Gastroesophageal sphincter (tissue), 3 donors: ENCODE measurements around the gene KCND3.

Experiments used
- CTCF ChIP-seq, 4 experiments: fragments of 200-600 bp in 2 of 4; fragments of 450-650 bp in 2 of 4; sonication (generic) in 1 of 4; IDR thresholded peaks; one replicate each; pipeline ENCODE4 v1.5.1; 2017 to 2019; ENCODE audit warnings: antibody characterized with exemption in 4 of 4, mild to moderate bottlenecking in 2 of 4, moderate library complexity in 2 of 4
- EP300 ChIP-seq: sonication (generic); formaldehyde crosslinking; IDR thresholded peaks from one replicate; pipeline ENCODE4 v1.6.1; 2017; ENCODE audit warnings: antibody characterized with exemption, mild to moderate bottlenecking
- POLR2A ChIP-seq, 2 donors: fragments of 450-650 bp; IDR thresholded peaks; one replicate each; pipeline ENCODE4 v1.6.1; 2017; ENCODE audit warnings: antibody characterized with exemption in 2 of 2, mild to moderate bottlenecking in 2 of 2, moderate library complexity in 1 of 2

- TF ChIP-seq CTCF (IDR thresholded peaks at IDR 0.05) (no peak), POLR2A (IDR thresholded peaks at IDR 0.05) (no peak), EP300 (no peak)
These were observed 81.4 kb downstream of the KCND3 start for GRCh38 chr1:111908011-111908621.
